RPMI7951 (cell line): ENCODE measurements around the gene CLPTM1L. TPM values are rescaled to one million over a fixed set of nuclear protein-coding genes. Genes with fewer than 3 reads are reported as not detected.
"Not testable (repeated sequence)": the region's sequence is repeated elsewhere in the genome, so short reads cannot be mapped to it uniquely, and the experiment has no call there.

Experiments used
- DNase-seq: peaks from one replicate; pipeline ENCODE4 v3.0.0-alpha.2; 2012; ENCODE audit warnings: low read depth
- total RNA-seq: library from RNA; depleted of rRNA; stranded (reverse); fragments of >200 nt; shearing (Covaris generic); gene quantifications from 2 replicates; pipeline ENCODE4 v1.2.3, GENCODE V29; 2014

CLPTM1L gene
- total RNA-seq, 1 experiment from 2014 or later = 141 TPM

DNA sequence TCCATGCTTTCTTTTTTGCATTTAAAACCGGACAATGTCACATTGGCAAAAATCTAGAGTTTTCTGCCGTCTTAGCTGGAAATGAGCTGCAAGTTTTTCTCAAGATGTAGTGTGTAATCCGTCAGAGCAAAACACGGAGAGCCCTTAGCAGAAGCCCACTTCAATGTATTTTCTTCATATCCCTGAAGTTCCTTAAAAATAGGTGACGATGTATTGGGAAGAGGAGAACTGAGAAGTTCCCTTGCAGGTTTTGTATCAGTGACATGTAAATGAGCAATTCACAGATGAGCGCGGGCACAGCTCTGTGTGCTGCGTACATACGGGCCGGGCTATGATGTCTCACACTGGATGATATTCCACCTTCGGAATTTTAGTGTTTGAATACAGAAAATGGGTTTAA lies 14.8 kb upstream of the CLPTM1L start:
- no peak for DNase-seq

DNA sequence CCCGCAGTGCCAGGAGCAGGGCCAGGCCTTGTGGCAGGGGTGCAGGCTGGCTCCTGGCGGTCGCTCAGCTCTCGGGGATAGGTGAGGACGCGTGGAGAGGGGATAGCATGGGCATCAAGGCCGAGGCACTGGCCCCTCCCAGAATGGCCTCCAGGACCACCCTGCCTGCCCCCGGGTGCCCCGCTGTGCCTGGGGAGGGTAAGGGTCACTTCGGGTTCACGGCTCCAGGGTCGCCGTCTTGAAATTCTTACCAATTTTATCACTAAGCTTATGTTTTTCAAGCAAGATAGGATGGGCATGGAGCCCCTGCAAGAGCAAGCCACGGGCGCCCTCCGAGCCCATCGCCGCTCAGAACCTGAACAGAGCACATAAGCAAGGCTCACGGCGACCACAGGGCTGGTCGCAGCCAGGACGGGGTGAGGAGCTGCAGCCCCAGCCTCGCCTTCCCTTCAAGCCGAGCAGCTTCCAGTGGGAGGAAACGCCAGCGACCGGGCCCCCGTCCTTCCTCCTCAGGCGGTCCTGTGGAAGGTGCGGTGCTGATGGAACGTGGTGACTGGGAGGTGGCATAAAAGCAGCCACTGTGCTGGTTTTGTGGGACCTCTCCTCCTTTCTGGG lies 14.2 kb upstream of the CLPTM1L start:
- DNase-seq = no peak

DNA sequence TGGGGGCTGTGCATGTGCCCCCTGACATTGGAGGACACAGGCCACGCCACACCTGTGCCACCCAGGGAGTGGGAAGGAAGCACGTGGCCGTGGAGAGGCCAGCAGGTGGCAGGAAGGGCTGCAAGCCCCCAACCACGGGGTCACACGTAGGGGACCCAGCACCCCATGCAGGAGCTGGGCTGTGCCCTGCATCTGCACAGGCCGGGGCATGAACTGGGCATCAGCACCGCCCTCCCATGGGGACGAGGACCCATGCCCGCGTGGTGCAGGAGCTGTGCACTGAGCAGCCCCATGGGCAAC lies 13.8 kb upstream of the CLPTM1L start:
- no peak for DNase-seq

DNA sequence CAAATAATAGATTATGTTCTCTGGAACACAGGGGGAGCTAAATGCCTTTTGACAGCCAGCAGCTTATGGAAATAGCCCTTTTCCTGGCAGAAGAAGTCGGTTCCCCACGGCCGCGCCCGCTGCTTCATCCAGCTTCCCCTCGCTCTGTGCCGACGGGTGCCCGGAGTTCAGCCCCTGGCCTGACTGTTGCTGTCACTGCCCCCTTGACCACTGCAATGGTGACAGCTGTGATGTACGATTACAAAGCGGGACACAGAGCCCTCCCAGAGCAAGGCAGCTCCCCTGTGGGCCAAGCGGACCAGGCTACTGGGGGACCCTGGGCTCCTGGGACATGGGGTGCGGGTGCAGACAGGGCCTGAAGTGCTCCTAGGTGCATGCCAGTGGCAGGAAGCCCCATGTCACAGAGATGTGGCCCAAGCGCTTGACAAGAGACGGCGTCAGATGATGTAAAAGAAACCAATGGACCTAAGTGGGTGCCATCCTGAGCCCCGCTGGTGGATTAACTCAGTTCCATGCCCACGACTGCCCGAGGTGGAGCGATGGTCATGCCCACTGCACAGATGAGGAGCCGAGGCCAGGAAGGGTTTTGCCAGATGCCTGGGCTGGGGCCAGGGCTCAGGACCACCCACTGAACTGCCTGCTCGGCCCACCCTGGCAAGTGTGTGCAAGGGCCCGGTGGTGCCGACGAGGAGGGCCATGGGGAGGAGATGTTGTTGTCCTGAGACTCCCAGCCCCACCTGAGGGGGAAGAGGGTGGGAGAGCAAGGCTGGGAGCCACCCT lies 13.2 kb upstream of the CLPTM1L start:
- DNase-seq = no peak

DNA sequence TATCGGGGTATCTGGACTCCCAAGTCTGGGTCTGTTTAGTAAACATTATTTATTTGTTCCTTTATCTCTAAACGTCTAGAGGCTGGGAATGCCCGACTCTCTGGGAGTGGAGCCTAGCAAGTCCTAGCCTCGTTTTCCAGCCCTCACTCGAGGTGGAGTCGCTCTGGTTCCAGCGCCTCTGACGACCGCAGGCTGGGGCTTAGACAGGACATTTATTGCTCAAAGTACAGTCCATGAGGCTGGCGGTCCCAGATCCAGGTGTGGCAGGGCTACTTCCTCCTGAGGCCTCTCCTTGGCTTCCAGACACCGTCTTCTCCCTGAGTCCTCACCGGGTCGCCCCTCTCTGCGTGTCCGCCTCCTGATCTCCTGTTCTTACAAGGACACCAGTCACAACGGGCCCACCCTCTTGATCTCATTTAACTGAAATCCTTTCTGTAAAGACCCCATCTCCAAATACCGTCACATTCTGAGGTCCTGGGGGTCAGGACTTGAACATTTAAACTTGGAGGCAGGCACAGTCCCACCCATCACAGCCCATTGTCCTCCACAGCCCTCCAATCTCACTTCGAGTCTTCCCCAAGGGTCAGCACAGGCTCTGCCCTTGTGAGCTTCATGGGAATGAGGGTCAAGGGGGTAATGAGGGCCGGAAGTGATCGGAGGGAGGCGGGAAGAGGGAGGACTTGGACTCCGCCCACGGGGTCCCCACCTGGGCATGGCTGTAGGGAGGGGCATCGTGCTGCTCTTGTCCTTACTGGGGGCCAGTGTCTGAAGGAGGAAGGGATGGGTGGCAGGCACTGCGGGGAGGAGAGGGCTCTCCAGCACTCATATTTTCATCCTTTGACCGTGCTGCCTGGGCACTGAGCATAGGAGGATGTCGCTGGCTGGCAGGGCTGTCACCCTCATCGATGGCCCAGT lies 12.2 kb upstream of the CLPTM1L start:
- no peak for DNase-seq

DNA sequence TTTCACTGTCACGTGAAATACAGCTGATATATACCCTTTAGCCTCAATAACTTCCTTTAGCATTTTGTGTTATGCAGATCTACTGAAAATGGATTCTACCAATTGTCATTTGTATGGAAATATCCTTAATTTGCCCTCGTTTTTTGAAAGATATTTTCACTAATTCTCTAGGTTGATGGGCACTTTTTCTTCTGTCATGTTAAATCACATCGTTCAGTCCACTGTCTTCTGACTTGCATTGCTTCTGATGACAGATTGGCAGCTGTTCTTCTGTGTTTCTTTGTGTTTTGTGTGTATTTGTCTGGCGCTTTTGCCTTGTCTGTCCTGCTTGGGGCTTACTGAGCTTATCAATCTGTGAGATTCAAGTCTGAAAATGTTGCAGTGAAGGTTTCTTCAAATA lies 9.7 kb upstream of the CLPTM1L start:
- DNase-seq = no peak

DNA sequence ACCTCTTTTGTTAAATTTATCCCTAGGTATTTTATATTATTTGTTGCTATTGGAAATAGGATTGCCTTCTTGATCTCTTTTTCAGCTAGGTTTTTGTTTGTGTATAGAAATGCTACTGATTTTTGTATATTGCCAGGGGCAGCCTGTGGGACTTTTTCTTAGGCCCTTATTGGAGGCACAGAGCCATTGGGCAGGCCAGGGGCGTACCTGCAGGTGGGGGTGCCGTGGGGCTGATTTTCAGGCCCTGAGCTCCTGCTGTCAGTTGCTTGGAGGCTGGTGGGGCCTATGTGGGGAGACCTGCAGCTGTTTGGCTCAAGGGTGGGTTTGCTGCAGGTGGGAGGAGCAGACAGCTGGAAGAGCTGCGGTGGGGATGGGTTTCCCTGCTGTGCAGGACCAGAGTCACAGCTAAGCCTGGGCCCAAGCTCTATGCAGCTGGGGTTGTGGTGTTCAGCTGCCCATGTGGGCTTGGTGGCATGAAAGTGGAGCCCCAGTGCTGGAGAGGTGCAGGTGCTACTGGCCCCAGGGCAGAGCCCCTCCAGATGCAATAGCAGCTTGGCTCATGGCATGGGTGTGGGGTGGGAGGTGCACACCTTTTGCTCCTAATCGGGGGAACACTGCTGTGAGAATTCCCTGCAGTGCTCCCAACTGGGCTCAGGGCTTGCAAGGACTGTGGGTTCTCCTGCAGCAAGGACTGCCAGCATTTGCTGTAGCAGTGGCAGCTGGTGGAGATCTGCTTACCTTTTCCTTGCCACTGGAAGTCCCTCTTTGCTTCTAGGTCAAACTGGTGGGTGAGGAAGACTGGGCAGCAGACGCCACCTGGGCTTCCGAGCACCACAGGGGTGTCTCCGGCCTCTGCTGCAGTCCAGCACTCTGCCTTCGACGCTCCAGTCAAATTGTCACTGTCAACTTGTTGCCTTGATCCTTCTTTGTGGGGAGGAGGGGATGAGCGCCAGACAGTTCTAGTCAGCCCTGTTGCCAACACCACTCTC lies 7.6 kb upstream of the CLPTM1L start:
- no peak for DNase-seq

DNA sequence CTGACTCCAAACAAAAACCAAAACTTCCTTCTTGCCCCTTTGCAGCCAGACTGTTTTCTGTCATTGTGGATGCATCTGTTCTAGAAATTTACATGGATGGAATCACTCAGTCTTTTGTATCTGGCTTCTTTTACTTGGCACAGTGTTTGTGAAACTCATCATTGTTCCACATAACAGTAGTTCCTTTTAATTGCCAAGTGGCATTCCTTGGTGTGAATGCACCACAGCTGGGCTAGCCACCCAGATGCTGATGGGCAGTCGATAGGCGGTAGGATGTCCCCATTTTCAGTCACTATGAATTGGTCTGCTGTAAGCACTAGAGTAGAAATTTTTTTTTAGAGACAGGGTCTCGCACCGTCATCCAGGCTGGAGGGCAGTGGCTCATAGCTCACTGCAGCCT lies 6.3 kb upstream of the CLPTM1L start:
- no peak for DNase-seq

DNA sequence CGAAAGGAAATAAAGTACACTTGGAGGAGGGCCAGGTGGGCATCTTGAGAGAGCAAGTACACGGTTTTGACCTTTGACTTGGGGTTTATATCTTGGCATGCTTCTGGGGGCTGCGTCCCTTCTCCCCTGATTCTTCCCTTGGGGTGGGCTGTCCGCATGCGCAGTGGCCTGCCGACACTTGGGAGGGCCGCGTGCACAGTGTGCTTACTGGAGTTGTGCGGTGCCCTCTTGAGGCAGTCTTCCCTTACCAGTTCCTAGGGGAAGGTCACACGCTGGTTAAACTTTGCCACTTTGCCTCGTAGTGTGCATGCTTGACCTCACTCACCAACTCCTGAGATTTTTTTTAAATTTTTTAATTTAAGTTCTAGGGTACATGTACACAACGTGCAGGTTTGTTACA lies 4.3 kb upstream of the CLPTM1L start:
- DNase-seq = no peak

DNA sequence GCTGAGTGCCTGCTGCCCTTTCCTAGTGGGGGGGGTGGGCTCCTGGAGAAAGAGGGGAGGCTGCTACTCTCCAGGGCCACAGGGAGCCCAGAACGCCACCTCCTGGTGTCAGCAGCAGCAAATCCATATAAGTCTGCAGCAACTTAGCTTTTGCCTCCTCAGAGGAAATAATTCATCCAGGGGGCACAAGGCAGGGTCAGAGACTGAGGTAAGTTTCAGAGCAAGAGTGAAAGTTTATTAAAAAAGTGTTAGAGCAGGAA lies 4.0 kb upstream of the CLPTM1L start:
- DNase-seq = no peak

DNA sequence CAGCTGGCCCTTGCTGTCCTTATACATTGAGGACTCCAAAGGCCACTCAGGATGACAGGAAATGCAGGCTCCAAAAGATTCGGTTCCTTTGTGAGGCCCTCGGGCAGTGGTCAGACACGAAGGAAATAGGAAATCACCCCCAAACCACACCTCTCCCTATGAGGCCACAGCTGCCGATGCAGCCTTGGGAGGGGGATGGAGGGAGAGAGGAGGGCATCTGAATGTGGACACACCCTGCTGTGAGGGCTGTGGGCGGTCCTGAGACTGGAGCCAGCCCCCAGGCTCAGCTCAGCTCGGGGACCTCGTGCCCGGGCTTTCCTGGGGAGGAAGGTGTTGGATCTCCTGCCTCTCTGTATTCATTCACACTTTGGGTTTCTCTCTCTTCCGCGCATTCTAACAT lies 2.7 kb upstream of the CLPTM1L start:
- DNase-seq = no peak

DNA sequence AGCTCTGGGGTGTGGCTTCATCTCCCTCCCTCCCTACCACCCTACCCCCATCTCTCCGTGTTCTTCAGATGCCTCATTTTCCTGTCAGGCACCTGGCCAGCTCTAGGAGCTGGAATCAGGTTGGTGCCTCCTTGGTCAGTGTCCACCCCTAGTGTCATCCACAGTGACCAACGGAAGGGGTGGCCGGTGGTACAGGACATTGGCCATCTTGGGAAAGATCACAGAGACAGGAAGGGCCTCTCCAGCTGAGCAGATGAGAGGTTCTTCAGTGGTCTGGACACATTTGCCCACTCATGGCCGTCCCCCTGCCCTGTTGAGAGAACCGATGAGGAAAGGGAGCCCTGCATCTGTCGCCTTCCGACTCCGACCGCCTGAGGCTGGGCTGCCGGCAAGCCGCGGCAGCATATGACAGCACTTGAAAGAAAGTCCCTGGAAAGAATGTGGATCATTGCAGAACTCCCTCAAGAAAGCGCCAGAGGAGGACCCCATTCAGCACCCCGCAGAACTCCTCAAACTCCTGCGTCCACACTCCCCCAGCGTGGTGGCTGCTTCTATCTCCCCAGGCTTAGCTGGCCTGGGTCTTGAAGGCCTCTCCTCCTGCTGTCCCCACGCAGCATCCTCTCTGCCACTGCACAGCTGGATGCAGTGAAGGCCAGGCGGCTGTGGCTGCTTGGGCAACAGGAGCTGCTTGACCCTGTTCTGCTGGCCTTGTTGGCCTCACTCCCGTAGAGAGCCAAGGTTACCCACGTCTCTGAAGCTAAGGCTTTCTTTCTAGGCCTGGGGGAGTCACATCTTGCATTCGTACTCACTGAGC lies 1.9 kb upstream of the CLPTM1L start:
- no peak for DNase-seq

DNA sequence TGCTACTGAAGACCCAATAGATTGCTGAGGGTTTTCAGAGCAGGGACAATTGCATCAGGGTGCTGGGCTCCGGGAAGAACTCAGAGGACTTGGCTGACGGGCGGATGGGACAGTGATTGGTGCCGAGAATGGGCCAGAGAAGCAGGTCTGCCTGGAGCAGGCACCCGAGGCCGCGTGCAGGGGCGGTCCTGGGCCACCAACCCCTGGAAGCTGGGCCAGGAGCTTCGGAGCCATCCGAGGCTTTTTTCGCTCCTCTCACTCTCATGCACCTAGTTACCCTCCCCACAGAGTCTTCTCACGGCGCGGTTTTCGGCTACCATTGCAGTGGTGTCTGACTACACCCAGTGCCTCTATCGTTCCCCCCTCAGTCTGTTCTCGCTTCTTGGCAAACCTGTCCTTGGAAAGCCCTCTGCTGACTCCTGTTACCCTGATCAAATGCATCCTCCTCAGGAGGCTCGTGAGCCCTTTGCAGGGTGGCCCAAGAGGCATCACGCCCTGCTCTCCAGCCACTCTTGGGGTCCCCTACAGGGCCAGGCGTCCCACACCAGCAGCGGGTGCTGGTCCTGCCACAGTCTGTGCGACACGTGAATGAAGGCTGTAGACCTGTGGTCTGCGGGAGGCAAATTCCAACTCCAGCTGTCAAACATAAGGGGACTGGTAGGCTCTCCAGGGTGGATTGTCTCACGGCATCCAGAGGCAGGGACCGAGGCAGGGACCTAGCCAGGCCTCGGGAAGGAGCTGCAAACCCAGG lies 1.2 kb upstream of the CLPTM1L start:
- DNase-seq = no peak

DNA sequence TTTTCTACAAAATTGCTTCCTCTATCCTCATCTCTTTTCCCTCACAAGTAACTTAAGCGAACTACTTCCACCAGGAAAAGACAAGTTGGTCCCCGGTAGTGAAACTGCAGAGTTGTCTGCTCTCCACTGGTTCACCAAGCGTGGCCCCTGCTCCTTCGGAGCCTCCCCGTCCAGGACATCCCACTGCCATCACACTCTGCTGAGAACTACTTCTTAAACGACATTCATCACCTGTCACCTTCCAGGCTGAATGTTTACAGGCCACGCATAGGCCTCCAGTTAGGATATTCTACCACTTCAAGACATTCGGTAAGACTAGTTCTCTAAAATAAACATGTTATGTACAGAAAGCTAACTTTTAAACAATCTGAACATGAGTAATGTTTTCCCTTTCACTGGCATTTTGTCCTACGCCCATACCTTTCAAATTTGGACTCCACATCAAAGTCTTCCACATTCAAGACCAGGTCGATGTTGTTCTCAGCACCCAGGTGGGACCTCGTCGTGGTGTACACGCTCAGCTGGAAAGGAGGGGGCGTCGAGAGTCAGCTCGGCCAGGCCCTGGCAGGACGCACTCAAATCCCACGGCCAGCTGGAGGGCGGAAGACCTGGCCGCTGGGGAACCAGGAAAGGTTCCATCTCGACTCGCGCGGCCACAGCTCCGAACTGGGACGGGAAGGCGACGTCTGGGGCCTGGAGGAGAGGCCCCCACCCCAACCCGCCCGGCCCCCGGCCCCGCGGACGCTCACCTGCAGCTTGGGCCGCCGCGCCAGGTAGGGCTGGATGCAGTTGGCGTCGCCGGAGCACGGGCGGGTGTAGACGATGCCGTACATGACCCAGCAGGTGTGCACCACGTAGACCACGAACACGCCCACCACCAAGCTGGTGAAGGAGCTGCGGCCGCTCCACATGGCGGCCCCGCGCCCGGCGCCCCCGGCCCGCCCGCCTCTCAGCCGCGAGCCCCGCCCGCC lies 683 bp downstream of the CLPTM1L start:
- DNase-seq = no peak

DNA sequence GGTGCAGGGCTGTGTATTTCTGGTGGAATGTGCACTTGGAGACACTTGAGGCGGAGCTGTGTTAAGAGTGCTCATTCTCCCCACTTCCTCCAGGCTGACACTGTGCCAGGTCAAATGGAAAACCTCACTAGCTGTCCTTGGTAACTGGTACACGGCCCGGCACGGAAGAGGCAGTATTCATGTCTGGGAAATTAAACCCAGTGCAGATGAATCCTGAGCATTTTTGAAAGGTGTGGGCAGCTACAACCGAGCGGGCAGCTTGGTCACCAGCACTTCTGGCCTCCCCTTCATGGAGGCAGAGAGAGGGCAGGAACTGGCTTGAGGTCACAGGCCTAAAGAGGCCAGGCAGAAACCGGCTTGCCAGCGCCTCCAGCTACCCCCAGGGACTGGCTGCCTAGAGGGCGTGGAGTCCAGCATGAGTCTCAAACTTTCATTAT lies 1.6 kb downstream of the CLPTM1L start:
- no peak for DNase-seq

DNA sequence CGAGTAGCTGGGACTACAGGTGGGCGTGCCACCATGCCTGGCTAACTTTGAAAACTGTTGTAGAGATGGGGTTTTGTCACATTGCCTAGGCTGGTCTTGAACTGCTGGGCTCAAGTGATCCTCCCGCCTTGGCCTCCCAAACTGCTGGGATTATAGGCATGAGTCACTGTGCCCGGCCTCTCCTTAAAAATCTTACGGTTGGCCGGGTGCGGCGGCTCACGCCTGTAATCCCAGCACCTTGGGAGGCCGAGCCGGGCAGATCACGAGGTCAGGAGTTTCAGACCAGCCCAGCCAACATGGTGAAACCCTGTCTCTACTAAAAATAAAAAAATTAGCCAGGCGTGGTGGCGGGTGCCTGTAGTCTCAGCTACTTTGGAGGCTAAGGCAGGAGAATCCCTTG lies 2.2 kb downstream of the CLPTM1L start:
- not testable (repeated sequence) for DNase-seq

DNA sequence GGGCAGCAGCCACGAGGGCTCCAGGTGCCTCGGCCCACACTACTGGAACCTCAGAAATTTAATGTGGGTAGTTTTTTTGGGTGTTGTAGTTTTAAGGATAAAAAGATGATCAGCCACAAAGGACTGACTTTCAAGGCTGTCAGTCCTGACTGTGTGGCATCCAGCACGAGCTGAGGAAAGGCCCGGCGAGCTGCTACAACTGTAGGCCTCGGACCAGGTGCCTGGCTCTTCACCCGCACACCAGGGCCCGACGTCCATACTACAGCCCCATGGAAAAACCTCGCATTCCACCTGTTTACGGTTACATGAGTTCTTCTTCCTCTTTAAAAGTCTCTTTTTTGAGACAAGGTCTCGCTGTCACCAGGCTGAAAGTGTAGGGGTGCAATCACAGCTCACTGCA lies 2.6 kb downstream of the CLPTM1L start:
- no peak for DNase-seq

DNA sequence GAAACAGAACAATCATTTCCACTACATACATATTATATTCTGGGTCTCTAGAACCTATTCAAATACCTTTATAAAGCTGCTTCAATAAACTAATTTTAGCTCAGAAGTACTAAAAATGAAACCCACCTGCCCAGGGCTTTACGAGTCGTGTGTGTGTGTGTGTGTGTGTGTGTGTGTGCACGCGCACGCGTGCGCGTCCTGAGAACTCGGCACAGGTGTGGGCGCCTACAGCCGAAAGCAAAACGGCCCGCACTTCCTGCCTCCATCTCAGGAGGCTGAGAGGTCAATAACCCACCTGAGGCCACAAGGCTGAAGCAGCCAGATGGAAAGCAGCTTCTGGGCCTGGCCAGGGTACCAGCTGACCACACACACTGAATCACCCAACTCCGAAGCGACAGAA lies 3.0 kb downstream of the CLPTM1L start:
- no peak for DNase-seq

DNA sequence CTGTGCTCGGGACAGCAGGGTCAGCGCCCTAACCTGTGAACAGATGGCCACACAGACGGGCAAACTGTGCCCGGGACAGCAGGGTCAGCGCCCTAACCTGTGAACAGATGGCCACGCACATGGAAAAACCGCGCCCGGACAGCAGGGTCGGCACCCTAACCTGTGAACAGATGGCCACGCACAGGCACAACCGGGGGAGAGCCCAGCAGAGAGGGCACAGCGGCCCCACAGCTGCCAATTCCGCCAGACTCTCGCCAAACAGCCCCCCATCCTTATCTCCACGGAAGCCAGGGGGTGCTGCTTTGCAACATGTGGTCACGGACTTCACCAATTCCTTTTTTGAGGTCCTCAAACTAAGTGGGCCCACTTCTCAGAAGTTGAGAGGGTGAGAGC lies 5.1 kb downstream of the CLPTM1L start:
- not testable (repeated sequence) for DNase-seq
